T-helper 2 cell treated with Interferon-gamma antibody and Interleukin-4, amounts not matched to agents 5 μg/mL and 100 μg/mL, for 36 hours (primary cell): Measurements from ENCODE around the gene ZBTB47.

Experiments
- DNase-seq: peaks from one replicate; pipeline ENCODE4 v3.0.0; 2021; ENCODE audit warnings: low spot score
- H3K27ac Mint-ChIP-seq: one replicate; pipeline ENCODE4 v1.8.0; 2021; ENCODE audit warnings: mild to moderate bottlenecking, mixed read lengths
- H3K27me3 Mint-ChIP-seq: one replicate; pipeline ENCODE4 v1.8.0; 2021; ENCODE audit warnings: low read depth, mixed read lengths
- H3K36me3 Mint-ChIP-seq: one replicate; pipeline ENCODE4 v1.8.0; 2021; ENCODE audit warnings: low read depth, mixed read lengths
- H3K4me1 Mint-ChIP-seq: one replicate; pipeline ENCODE4 v1.8.0; 2021; ENCODE audit warnings: low read depth, mixed read lengths
- H3K4me3 Mint-ChIP-seq: one replicate; pipeline ENCODE4 v1.8.0; 2022; ENCODE audit warnings: mild to moderate bottlenecking, moderate library complexity, mixed read lengths
- H3K9me3 Mint-ChIP-seq: one replicate; pipeline ENCODE4 v1.8.0; 2021; ENCODE audit warnings: mixed read lengths

Gene ZBTB47

GRCh38 chr3:42709621-42710020 is 56.1 kb downstream of the ZBTB47 start:
- no peak for DNase-seq
- H3K27me3 Mint-ChIP-seq: peaks cover 3% of the 10 kb centered on the region
- H3K4me3 Mint-ChIP-seq: no peak overlapping the region
- H3K9me3 Mint-ChIP-seq: no peaks in the 10 kb centered on the region
- H3K27ac Mint-ChIP-seq: no peak overlapping the region
- no peaks in the 10 kb centered on the region for H3K36me3 Mint-ChIP-seq
- no peaks in the 10 kb centered on the region for H3K4me1 Mint-ChIP-seq

- Mint-ChIP-seq H3K36me3 (no peaks in the 10 kb centered on the region), H3K4me1 (no peaks in the 10 kb centered on the region), H3K9me3 (no peaks in the 10 kb centered on the region), H3K4me3 (no peak overlapping the region), H3K27ac (no peak overlapping the region), H3K27me3 (peaks cover 3% of the 10 kb centered on the region)
- DNase-seq: no peak
Observed at GRCh38 chr3:42710323-42711021, 57.0 kb downstream of the ZBTB47 start.

GRCh38 chr3:42711491-42712343 is 58.2 kb downstream of the ZBTB47 start:
- no peaks in the 10 kb centered on the region for H3K9me3 Mint-ChIP-seq
- DNase-seq: no peak
- H3K4me3 Mint-ChIP-seq: no peak overlapping the region
- H3K4me1 Mint-ChIP-seq: no peaks in the 10 kb centered on the region
- no peaks in the 10 kb centered on the region for H3K36me3 Mint-ChIP-seq
- no peak overlapping the region for H3K27ac Mint-ChIP-seq
- peaks cover 3% of the 10 kb centered on the region for H3K27me3 Mint-ChIP-seq

GRCh38 chr3:42712344-42712648 is 58.8 kb downstream of the ZBTB47 start:
- Mint-ChIP-seq H3K27ac (no peak overlapping the region), H3K4me1 (no peaks in the 10 kb centered on the region), H3K36me3 (no peaks in the 10 kb centered on the region), H3K4me3 (no peak overlapping the region), H3K9me3 (no peaks in the 10 kb centered on the region), H3K27me3 (peaks cover 3% of the 10 kb centered on the region)
- DNase-seq: no peak

GRCh38 chr3:42712688-42713372 is 59.3 kb downstream of the ZBTB47 start:
- Mint-ChIP-seq H3K27me3 (peaks cover 3% of the 10 kb centered on the region), H3K9me3 (no peaks in the 10 kb centered on the region), H3K27ac (no peak overlapping the region), H3K4me3 (no peak overlapping the region), H3K4me1 (no peaks in the 10 kb centered on the region), H3K36me3 (no peaks in the 10 kb centered on the region)
- no peak for DNase-seq

- DNase-seq: no peak
- H3K27ac Mint-ChIP-seq: no peak overlapping the region
- no peaks in the 10 kb centered on the region for H3K4me1 Mint-ChIP-seq
- peaks cover 3% of the 10 kb centered on the region for H3K27me3 Mint-ChIP-seq
- no peaks in the 10 kb centered on the region for H3K36me3 Mint-ChIP-seq
- no peak overlapping the region for H3K4me3 Mint-ChIP-seq
- no peaks in the 10 kb centered on the region for H3K9me3 Mint-ChIP-seq
Observed at GRCh38 chr3:42713747-42714146, 60.2 kb downstream of the ZBTB47 start.

GRCh38 chr3:42714171-42714852 is 60.8 kb downstream of the ZBTB47 start:
- Mint-ChIP-seq H3K27me3 (peaks cover 3% of the 10 kb centered on the region), H3K9me3 (no peaks in the 10 kb centered on the region), H3K27ac (no peak overlapping the region), H3K36me3 (no peaks in the 10 kb centered on the region), H3K4me1 (no peaks in the 10 kb centered on the region), H3K4me3 (no peak overlapping the region)
- DNase-seq: no peak
